GM21529 (cell line): ENCODE results near the gene OLFML2A.
"Not testable (repeated sequence)": the region's sequence is repeated elsewhere in the genome, so short reads cannot be mapped to it uniquely, and the experiment has no call there.

Experiments
- ATAC-seq: cut with Tn5 transposase; IDR thresholded peaks from one replicate; pipeline ENCODE4 v1.9.1; 2021; ENCODE audit not compliant: unreplicated experiment

OLFML2A gene

DNA sequence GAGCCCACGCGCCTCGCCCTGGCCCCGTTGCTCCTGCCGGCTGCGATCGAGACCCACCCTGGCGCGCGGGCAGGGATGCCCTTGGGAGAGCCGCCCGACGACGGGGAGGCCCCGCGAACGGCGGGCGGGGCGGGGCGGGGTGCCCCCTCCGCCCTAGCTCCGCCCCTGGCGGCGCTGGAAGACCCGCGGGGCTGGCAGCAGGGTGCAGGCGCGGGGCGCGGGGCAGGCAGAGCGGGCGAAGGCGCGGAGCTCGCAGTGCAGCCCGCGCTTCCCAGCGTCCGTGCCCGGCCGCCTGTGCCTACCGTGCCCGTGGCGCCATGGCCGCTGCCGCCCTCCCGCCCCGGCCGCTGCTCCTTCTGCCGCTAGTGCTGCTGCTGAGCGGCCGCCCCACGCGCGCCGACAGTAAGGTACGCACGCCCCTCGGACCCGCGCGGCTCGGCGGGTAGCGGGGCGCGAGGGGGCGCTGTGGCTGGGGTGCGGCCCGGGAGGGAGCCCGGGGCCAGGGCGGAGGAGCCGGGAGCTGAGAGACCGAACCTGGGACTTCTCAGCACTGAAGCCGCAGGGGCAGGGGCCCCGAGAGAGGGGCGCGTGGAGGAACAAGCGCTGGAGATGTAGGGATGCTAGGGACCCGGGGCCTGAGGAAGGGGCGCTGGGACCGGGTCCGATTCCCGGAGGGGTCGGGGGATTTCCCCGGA is at the start of gene OLFML2A:
Gene OLFML2A (plus strand): TSS at position 180 of the 695 bp plus-strand sequence. CDS start 138 bp downstream, at position 318.
- ATAC-seq: no peak

DNA sequence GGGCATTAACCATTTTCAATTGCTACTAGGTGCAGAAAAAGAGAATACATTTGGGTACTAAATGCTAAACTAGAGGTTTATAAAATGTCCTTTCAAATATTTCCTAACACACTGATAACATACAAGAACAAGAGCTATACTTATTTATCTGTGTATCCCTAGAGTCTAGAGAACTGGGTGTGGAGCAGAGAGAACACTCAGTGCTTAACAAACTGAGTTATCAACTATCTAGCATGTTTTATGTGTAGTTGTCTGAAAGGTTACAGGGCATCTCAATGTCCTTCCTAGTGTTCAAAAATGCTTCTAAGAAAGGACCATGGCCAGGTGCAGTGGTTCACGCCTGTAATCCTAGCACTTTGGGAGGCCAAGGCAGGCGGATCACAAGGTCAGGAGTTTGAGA is 46.2 kb upstream of the OLFML2A start:
- ATAC-seq: no peak

GRCh38 chr9:124733964-124734740 is 42.8 kb upstream of the OLFML2A start:
- no peak for ATAC-seq

GRCh38 chr9:124734741-124735083 is 42.2 kb upstream of the OLFML2A start:
- ATAC-seq: not testable (repeated sequence)

GRCh38 chr9:124735121-124735520 is 41.8 kb upstream of the OLFML2A start:
- ATAC-seq: no peak

- not testable (repeated sequence) for ATAC-seq
These were observed 38.9 kb upstream of the OLFML2A start for GRCh38 chr9:124738075-124738474.

DNA sequence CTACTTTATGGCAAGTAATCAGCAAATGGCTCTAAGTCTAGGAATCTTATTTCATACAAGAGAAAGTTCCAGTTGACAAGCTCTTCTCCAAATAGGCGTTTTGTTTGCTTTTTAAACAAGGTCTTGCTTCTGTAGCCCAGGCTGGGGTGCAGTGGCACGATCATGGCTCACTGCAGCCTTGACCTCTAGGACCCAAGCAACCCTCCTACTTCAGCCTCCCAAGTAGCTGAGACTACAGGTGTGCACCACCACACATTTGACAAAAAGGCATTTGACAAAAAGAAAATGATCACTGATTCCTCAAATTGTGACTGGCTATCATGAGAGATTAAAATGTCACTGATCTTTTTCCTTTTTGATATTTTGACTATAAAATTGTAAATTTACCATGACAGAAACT is 37.6 kb upstream of the OLFML2A start:
- ATAC-seq: no peak

- no peak for ATAC-seq
These were observed 35.8 kb upstream of the OLFML2A start for GRCh38 chr9:124741149-124741548.

DNA sequence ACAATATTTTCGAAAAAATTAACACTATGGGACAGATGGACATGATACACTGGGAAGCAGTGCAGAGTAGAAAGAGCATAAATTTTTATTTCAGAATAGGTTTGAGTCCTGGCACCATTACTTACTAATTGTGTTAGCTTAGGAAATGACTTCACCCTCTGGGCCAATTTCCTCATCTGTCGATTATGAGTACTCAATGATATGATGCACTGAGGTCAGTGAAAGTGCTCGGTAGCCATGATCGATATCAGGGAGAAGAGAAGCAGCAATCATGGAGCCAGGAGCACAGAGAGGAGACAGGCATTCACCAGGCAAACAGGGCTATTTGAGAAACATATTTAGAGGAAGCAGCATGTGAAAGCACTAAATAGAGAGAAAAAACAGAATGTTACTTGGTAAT is 35.3 kb upstream of the OLFML2A start:
- no peak for ATAC-seq

DNA sequence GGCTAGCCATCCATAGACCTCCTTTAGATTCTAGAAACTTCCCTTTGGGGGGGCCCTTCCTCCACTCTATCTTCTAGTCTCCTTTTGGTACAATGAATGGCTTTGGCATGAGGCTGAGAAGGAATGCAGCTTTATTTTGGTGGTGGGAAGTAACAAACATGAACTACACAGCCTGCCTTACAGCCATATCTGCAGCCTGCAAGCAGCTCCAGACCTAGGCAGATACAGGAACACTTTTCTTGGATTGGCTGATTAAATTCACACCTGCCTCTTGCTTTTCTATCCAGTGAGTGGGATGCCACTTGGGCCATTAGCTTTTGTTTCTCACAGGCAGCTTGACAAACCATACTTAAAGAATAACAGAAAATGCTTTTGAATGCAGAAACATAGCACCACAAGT is 34.0 kb upstream of the OLFML2A start:
- no peak for ATAC-seq

- no peak for ATAC-seq
These were observed 33.1 kb upstream of the OLFML2A start for GRCh38 chr9:124743686-124744348.

GRCh38 chr9:124747065-124747464 is 29.9 kb upstream of the OLFML2A start:
- ATAC-seq: no peak

DNA sequence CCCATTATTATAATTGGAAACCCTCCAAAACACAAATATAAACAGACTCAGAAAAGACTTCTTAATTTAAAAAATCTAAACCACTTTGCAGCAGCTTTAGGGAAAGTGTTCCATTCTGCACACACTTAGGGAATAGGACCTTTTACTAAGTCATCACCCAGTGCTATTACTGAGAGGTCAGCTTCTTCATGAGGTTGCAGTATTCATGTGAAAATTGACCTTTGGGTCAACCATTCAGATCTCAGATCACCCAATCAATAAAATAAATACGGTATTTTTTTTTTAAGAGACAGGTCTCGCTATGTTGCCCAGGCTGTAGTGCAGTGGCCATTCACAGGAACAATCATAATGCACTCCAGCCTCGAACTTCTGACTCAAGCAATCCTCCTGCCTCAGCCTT is 27.6 kb upstream of the OLFML2A start:
- no peak for ATAC-seq

- no peak for ATAC-seq
These were observed 27.2 kb upstream of the OLFML2A start for GRCh38 chr9:124749781-124750180.

DNA sequence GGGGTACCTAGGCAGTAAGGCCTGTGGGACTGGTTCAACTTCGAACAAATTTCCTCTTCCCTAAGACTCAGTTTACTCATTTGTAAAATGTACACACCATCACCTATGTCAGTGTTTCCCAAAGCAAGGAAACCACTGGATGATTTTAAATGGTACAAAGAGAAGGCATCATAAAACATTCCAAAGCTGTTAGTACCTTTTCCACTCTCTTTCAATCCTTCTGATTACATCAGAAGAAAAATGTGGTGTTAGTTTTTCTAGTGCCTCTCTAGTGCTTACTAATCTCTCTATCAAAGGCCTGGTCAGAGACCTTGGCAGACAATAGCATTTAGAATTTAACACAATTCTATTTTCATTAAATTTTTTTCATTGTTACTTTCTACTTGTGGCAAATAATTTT is 24.0 kb upstream of the OLFML2A start:
- no peak for ATAC-seq

- ATAC-seq: no peak
These were observed 22.6 kb upstream of the OLFML2A start for GRCh38 chr9:124754289-124754688.

DNA sequence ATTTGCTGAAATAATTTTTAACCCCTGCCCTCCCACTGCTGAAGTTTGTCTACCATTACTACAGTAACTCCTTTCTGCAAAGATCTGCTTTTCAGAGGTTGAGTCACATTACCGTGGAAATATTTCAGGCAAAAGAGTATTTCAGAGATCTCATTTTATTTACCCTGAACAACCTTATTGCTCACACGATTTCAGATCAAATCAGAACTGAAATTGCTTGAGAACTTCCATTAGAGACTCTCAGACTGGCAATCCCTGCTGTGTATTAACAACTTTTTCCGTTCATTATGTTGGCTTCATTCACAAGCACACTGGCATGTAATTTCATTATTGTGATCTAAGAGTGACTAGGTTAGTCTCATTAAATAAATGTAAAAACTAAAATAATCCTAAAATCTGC is 21.9 kb upstream of the OLFML2A start:
- ATAC-seq: no peak

- ATAC-seq: no peak
These were observed 20.9 kb upstream of the OLFML2A start for GRCh38 chr9:124756011-124756410.

DNA sequence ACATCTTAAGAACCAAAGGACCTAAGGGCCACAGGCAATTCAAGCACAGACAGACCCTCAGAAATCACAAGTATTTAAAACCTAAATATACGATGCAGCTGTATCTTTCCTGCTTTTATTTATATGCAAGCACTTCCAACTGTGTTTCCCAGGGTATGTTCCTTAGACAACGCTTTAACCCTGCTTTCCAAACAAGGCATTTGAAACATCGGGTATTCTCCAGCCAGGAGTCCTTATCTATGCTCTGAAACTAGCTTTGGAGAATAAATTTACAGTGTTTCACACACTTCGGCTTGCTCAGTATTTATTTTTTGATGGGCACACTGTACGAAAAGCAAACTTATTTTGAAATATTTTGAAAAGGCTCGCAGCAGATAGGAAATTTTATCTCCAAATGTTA is 19.3 kb upstream of the OLFML2A start:
- no peak for ATAC-seq

DNA sequence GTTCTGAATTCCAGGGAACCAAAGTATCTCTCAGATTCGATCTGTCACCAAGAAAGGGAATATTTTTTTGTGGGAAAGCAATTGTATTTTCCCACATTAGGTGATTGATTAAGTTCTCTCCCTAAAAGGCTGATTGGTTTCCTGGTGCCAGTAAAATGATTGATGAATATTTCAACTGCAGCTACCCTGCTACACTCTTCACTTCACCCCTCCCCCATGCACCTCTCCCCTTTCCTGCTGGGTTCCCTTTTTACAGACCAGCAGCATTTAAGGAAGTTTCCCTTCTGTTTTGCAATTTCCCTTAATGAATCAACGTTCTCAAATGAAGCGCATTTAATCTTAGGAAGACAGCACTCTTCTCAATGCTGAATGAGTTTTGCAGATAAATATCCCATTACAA is 18.9 kb upstream of the OLFML2A start:
- ATAC-seq: no peak

DNA sequence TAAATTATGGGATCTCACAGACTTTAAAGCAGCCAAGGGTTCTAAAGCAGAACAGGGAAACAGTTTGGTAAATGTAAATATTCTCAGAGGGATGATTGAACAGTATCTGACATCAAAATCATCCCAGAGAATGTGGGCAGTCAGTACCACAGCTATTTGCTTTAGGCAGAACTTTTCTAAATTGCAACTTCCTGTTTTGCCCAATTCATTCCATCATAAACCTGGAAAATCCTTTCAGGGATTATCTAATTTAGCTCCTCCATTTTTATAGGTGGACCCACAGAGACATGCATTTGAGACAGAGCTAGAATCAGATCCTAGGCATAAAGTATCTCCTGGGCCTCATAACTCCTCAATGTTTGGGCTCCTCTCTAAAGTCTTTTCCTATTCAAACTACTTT is 18.2 kb upstream of the OLFML2A start:
- no peak for ATAC-seq

GRCh38 chr9:124759327-124759726 is 17.6 kb upstream of the OLFML2A start:
- no peak for ATAC-seq
